Skin epidermis (tissue), 12 donors: ENCODE data around the gene MAGI1.

Experiments
- H3K27ac ChIP-seq, 21 experiments: fragments of 200-600 bp; sonication (generic) in 11 of 21; one replicate each; pipeline ENCODE4 v1.5.0; 2020; ENCODE audit warnings: mild to moderate bottlenecking in 3 of 21, inconsistent platforms in 2 of 21, moderate library complexity in 2 of 21
- H3K4me3 ChIP-seq, 7 experiments: fragments of 200-600 bp; sonication (generic) in 2 of 7; one replicate each; pipeline ENCODE4 v1.5.0; 2020; ENCODE audit warnings: inconsistent platforms in 2 of 7, mild to moderate bottlenecking in 2 of 7, moderate library complexity in 1 of 7

The MAGI1 gene

GRCh38 chr3:65717676-65718346, 320.9 kb downstream of the MAGI1 start:
- Histone ChIP-seq H3K4me3 (no peak overlapping the region), H3K27ac (no peak overlapping the region)

- Histone ChIP-seq H3K4me3 (no peak overlapping the region), H3K27ac (no peak overlapping the region)
Measured at GRCh38 chr3:65716071-65716751, 322.5 kb downstream of the MAGI1 start.

- Histone ChIP-seq H3K4me3 (no peak overlapping the region), H3K27ac (peak overlapping the region in 1 of 21 experiments; percentile 3)
Measured at GRCh38 chr3:65714134-65714533, 324.6 kb downstream of the MAGI1 start.

- no peak overlapping the region for H3K27ac ChIP-seq
- H3K4me3 ChIP-seq, result no peak overlapping the region
Measured at GRCh38 chr3:65713016-65713415, 325.7 kb downstream of the MAGI1 start.

- Histone ChIP-seq H3K27ac (no peak overlapping the region), H3K4me3 (no peak overlapping the region)
Measured at GRCh38 chr3:65712140-65712539, 326.6 kb downstream of the MAGI1 start.

- Histone ChIP-seq H3K4me3 (no peak overlapping the region), H3K27ac (no peak overlapping the region)
Measured at GRCh38 chr3:65706776-65707568, 331.7 kb downstream of the MAGI1 start.

GRCh38 chr3:65706301-65706700, 332.4 kb downstream of the MAGI1 start:
- Histone ChIP-seq H3K27ac (no peak overlapping the region), H3K4me3 (no peak overlapping the region)

- no peak overlapping the region for H3K27ac ChIP-seq
- H3K4me3 ChIP-seq, result no peak overlapping the region
Measured at GRCh38 chr3:65703820-65704219, 334.9 kb downstream of the MAGI1 start.

GRCh38 chr3:65703026-65703425, 335.7 kb downstream of the MAGI1 start:
- Histone ChIP-seq H3K27ac (no peak overlapping the region), H3K4me3 (no peak overlapping the region)

- H3K27ac ChIP-seq, result no peak overlapping the region
- H3K4me3 ChIP-seq, result no peak overlapping the region
Measured at GRCh38 chr3:65702202-65702601, 336.5 kb downstream of the MAGI1 start.

- Histone ChIP-seq H3K27ac (no peak overlapping the region), H3K4me3 (no peak overlapping the region)
Measured at GRCh38 chr3:65701516-65701915, 337.2 kb downstream of the MAGI1 start.

GRCh38 chr3:65689436-65689835, 349.3 kb downstream of the MAGI1 start:
- H3K27ac ChIP-seq, result no peak overlapping the region

GRCh38 chr3:65687741-65688140, 351.0 kb downstream of the MAGI1 start:
- Histone ChIP-seq H3K4me3 (no peak overlapping the region), H3K27ac (no peak overlapping the region)

More at GRCh38 chr3:65689436-65689835, 349.3 kb downstream of the MAGI1 start:
- H3K4me3 ChIP-seq, result no peak overlapping the region

- no peak overlapping the region for H3K4me3 ChIP-seq
- H3K27ac ChIP-seq, result no peak overlapping the region
Measured at GRCh38 chr3:65685621-65686235, 353.0 kb downstream of the MAGI1 start.

GRCh38 chr3:65678516-65678915, 360.2 kb downstream of the MAGI1 start:
- Histone ChIP-seq H3K27ac (no peak overlapping the region), H3K4me3 (no peak overlapping the region)

GRCh38 chr3:65677486-65678010, 361.2 kb downstream of the MAGI1 start:
- Histone ChIP-seq H3K27ac (no peak overlapping the region), H3K4me3 (no peak overlapping the region)

- H3K27ac ChIP-seq, result no peak overlapping the region
- H3K4me3 ChIP-seq, result no peak overlapping the region
Measured at GRCh38 chr3:65676580-65676979, 362.1 kb downstream of the MAGI1 start.

- Histone ChIP-seq H3K4me3 (no peak overlapping the region), H3K27ac (no peak overlapping the region)
Measured at GRCh38 chr3:65675011-65675410, 363.7 kb downstream of the MAGI1 start.

GRCh38 chr3:65674226-65674625, 364.5 kb downstream of the MAGI1 start:
- Histone ChIP-seq H3K4me3 (no peak overlapping the region), H3K27ac (no peak overlapping the region)
